Measurements from ENCODE around the gene SRPRA.

Gene SRPRA

DNA sequence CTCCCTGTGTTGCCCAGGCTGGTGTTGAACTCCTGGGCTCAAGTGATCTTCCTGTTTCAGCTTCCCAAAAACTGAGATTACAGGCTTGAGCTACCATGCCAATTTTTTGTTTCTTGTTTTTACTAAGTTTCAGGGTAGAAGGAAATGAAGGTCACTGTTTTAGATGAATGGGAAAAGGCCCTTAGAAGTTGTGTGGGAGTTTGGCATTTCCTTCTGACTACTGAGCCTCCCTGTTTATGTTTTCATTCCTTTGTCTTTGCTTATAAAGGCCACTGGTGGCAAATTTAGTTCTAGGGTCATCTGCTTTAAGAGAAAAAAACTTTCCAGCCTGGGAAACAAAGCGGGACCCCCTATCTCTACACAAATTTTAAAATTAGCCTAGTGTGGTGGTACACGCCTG, 22.1 kb downstream of the SRPRA start:
- Histone ChIP-seq H3F3A (ENCODE audit: low read depth) (no peaks in the 10 kb centered on the region), H4K20me1 (ENCODE audit: insufficient read depth, low read length, poor library complexity, severe bottlenecking) (no peaks in the 10 kb centered on the region), H2AFZ (ENCODE audit: low read length) (no peak overlapping the region), H3K79me2 (ENCODE audit: insufficient read depth, low read length) (no peaks in the 10 kb centered on the region), H3K4me3 (ENCODE audit: low read length, poor library complexity, severe bottlenecking) (no peak overlapping the region), H3K4me1 (ENCODE audit: insufficient read depth, low read length, poor library complexity, severe bottlenecking) (no peaks in the 10 kb centered on the region), H3K4me2 (ENCODE audit: low read depth, low read length, poor library complexity, severe bottlenecking) (no peak overlapping the region), H3K9me3 (ENCODE audit: insufficient read depth, low read depth, low read length) (no peaks in the 10 kb centered on the region), H3K9me2 (replicated peaks; ENCODE audit: low read depth, low read length) (no peaks in the 10 kb centered on the region), H3K27me3 (ENCODE audit: insufficient read depth, low read length, poor library complexity, severe bottlenecking) (no peaks in the 10 kb centered on the region), H3K9ac (ENCODE audit: low read depth, low read length, poor library complexity, severe bottlenecking) (no peak overlapping the region), H3K36me3 (ENCODE audit: insufficient read depth, low read length) (peaks cover 40% of the 10 kb centered on the region; the same call in 1 of the 2 replicates)
- TF ChIP-seq, protein P1, sequence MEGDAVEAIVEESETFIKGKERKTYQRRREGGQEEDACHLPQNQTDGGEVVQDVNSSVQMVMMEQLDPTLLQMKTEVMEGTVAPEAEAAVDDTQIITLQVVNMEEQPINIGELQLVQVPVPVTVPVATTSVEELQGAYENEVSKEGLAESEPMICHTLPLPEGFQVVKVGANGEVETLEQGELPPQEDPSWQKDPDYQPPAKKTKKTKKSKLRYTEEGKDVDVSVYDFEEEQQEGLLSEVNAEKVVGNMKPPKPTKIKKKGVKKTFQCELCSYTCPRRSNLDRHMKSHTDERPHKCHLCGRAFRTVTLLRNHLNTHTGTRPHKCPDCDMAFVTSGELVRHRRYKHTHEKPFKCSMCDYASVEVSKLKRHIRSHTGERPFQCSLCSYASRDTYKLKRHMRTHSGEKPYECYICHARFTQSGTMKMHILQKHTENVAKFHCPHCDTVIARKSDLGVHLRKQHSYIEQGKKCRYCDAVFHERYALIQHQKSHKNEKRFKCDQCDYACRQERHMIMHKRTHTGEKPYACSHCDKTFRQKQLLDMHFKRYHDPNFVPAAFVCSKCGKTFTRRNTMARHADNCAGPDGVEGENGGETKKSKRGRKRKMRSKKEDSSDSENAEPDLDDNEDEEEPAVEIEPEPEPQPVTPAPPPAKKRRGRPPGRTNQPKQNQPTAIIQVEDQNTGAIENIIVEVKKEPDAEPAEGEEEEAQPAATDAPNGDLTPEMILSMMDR (conservative IDR thresholded peaks at IDR 0.05; ENCODE audit: low read length), result no peak
- TF ChIP-seq EZH2phosphoT487 (IDR thresholded peaks at IDR 0.05; ENCODE audit: borderline replicate concordance), result no peak

- H3K9me3 ChIP-seq (ENCODE audit: insufficient read depth, low read depth, low read length), result no peaks in the 10 kb centered on the region
- H3K9me2 ChIP-seq (replicated peaks; ENCODE audit: low read depth, low read length), result no peaks in the 10 kb centered on the region
- H3F3A ChIP-seq (ENCODE audit: low read depth), result no peaks in the 10 kb centered on the region
- 0 out of 2 replicates have a peak, but pooled peaks cover 3% of the 10 kb centered on the region for H3K79me2 ChIP-seq (ENCODE audit: insufficient read depth, low read length)
- no peak overlapping the region for H2AFZ ChIP-seq (ENCODE audit: low read length)
- H3K9ac ChIP-seq (ENCODE audit: low read depth, low read length, poor library complexity, severe bottlenecking), result no peak overlapping the region
- no peaks in the 10 kb centered on the region for H4K20me1 ChIP-seq (ENCODE audit: insufficient read depth, low read length, poor library complexity, severe bottlenecking)
- H3K4me1 ChIP-seq (ENCODE audit: insufficient read depth, low read length, poor library complexity, severe bottlenecking), result peaks cover 13% of the 10 kb centered on the region
- TF ChIP-seq EZH2phosphoT487 (IDR thresholded peaks at IDR 0.05; ENCODE audit: borderline replicate concordance), result no peak
- TF ChIP-seq, protein P1 (conservative IDR thresholded peaks at IDR 0.05; ENCODE audit: low read length), result no peak
- no peaks in the 10 kb centered on the region for H3K27me3 ChIP-seq (ENCODE audit: insufficient read depth, low read length, poor library complexity, severe bottlenecking)
- H3K4me3 ChIP-seq (ENCODE audit: low read length, poor library complexity, severe bottlenecking), result no peak overlapping the region
- H3K36me3 ChIP-seq (ENCODE audit: insufficient read depth, low read length), result peaks cover 16% of the 10 kb centered on the region; the same call in 1 of the 2 replicates
- no peak overlapping the region for H3K4me2 ChIP-seq (ENCODE audit: low read depth, low read length, poor library complexity, severe bottlenecking)
These were observed 35.3 kb downstream of the SRPRA start for GRCh38 chr11:126233391-126233790.

DNA sequence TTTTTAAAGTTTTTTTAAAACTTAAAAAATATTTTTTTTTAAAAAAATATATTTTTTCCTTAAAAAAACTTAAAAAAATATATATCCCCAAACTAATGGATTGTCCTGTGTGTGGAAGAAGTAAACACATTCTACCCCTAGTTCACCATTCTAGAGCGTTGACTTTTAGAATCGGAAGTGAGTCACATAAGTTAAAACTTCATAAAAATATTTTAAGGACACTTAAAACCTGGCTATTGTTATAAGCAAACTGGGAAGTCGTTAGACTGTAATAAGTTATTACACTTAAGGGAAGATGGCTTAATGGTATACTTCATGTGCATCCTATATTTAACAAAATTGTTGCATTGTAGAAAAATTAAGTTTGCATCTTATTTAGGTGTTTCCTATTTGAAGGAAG, 36.0 kb downstream of the SRPRA start:
- H3K9ac ChIP-seq (ENCODE audit: low read depth, low read length, poor library complexity, severe bottlenecking), result no peak overlapping the region
- peaks cover 3% of the 10 kb centered on the region; the same call in 1 of the 2 replicates for H3K79me2 ChIP-seq (ENCODE audit: insufficient read depth, low read length)
- no peaks in the 10 kb centered on the region for H3F3A ChIP-seq (ENCODE audit: low read depth)
- peaks cover 9% of the 10 kb centered on the region; the same call in 1 of the 2 replicates for H3K36me3 ChIP-seq (ENCODE audit: insufficient read depth, low read length)
- no peak overlapping the region for H3K4me3 ChIP-seq (ENCODE audit: low read length, poor library complexity, severe bottlenecking)
- H3K4me1 ChIP-seq (ENCODE audit: insufficient read depth, low read length, poor library complexity, severe bottlenecking), result peaks cover 13% of the 10 kb centered on the region
- H2AFZ ChIP-seq (ENCODE audit: low read length), result no peak overlapping the region
- H3K9me2 ChIP-seq (replicated peaks; ENCODE audit: low read depth, low read length), result no peaks in the 10 kb centered on the region
- no peak for TF ChIP-seq EZH2phosphoT487 (IDR thresholded peaks at IDR 0.05; ENCODE audit: borderline replicate concordance)
- TF ChIP-seq, protein P1 (conservative IDR thresholded peaks at IDR 0.05; ENCODE audit: low read length), result no peak
- no peak overlapping the region for H3K4me2 ChIP-seq (ENCODE audit: low read depth, low read length, poor library complexity, severe bottlenecking)
- no peaks in the 10 kb centered on the region for H3K27me3 ChIP-seq (ENCODE audit: insufficient read depth, low read length, poor library complexity, severe bottlenecking)
- H3K9me3 ChIP-seq (ENCODE audit: insufficient read depth, low read depth, low read length), result no peaks in the 10 kb centered on the region
- H4K20me1 ChIP-seq (ENCODE audit: insufficient read depth, low read length, poor library complexity, severe bottlenecking), result no peaks in the 10 kb centered on the region

All from Loucy (cell line).